ENCODE data around the gene SLC26A6. TPM values are rescaled to one million over a fixed set of nuclear protein-coding genes. Genes with fewer than 3 reads are reported as not detected.

Gene SLC26A6
- polyA plus RNA-seq, 1 of the 3 experiments (the other 2 are of a cell fraction): 31.9 TPM

- TF ChIP-seq, protein P1, sequence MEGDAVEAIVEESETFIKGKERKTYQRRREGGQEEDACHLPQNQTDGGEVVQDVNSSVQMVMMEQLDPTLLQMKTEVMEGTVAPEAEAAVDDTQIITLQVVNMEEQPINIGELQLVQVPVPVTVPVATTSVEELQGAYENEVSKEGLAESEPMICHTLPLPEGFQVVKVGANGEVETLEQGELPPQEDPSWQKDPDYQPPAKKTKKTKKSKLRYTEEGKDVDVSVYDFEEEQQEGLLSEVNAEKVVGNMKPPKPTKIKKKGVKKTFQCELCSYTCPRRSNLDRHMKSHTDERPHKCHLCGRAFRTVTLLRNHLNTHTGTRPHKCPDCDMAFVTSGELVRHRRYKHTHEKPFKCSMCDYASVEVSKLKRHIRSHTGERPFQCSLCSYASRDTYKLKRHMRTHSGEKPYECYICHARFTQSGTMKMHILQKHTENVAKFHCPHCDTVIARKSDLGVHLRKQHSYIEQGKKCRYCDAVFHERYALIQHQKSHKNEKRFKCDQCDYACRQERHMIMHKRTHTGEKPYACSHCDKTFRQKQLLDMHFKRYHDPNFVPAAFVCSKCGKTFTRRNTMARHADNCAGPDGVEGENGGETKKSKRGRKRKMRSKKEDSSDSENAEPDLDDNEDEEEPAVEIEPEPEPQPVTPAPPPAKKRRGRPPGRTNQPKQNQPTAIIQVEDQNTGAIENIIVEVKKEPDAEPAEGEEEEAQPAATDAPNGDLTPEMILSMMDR (IDR thresholded peaks at IDR 0.05): no peak
Measured at GRCh38 chr3:48652923-48653715, 17.9 kb upstream of the SLC26A6 start (continued).

DNA sequence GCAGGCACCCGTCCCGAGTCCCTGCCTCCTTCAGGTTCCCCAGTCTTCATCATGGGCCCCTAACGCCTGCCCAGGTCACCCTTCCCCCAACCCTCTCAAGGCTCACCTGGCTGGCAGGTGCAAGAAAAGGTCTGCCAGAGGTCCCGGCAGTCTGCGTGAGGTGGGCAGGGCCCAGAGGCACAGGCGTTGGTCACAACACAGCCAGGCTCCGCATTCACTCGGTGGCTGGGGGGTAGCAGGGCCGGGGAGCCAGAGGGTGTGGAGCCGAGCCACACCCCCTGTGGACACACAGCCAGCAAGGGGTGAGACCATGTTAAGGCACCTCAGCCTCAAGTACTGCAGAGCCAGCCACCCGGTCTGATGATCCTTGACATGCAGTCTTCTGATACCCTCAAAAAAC lies 16.5 kb upstream of the SLC26A6 start:
- no peaks in the 10 kb centered on the region for H3K9me3 ChIP-seq
- H2AFZ ChIP-seq (ENCODE audit: low read depth): no peak overlapping the region
- no peaks in the 10 kb centered on the region for H4K20me1 ChIP-seq (ENCODE audit: insufficient read depth)
- ChIA-PET CTCF (interaction anchor here (1.8 kb wide), 1 partner anchor 12 kb away, joined by 6 read pairs; no protein-coding TSS in a partner anchor), POLR2A (no interaction called here)
- WGBS (ENCODE audit: low lambda C conversion rate): 65% methylated on average over 2 of the region's 11 CpGs
- no peaks in the 10 kb centered on the region for H3F3A ChIP-seq (replicated peaks; ENCODE audit: insufficient read depth)
- no peak overlapping the region for H3K4me2 ChIP-seq
- no peaks in the 10 kb centered on the region for H3K4me1 ChIP-seq (ENCODE audit: control insufficient read depth in 1 of 2, insufficient read depth in 2 of 2, low read depth in 1 of 2, low read length in 1 of 2)
- H3K4me3 ChIP-seq (ENCODE audit: low read depth in 2 of 2, low read length in 1 of 2): no peak overlapping the region
- peaks cover 0 to 68% of the 10 kb centered on the region in 2 experiments for H3K36me3 ChIP-seq (replicated peaks in 1 of 2; ENCODE audit: control insufficient read depth in 1 of 2, insufficient read depth in 2 of 2, low read length in 1 of 2)
- no peak overlapping the region for H3K27ac ChIP-seq (ENCODE audit: low read depth in 2 of 2, low read length in 1 of 2)
- H3K9me2 ChIP-seq: no peaks in the 10 kb centered on the region
- H3K9ac ChIP-seq: no peak overlapping the region
- no peaks in the 10 kb centered on the region for H3K79me2 ChIP-seq (ENCODE audit: insufficient read depth)
- no peak for DNase-seq
- no peak for TF ChIP-seq GATA2 (CRISPR knock-in tag; IDR thresholded peaks at IDR 0.05)
- no peak for TF ChIP-seq RFX5 (IDR thresholded peaks at IDR 0.05; ENCODE audit: low read length)
- TF ChIP-seq EP300 (IDR thresholded peaks at IDR 0.05; ENCODE audit: borderline replicate concordance in 1 of 2, low read depth in 1 of 2, low read length in 1 of 2): no peak
- TF ChIP-seq, protein P2, sequence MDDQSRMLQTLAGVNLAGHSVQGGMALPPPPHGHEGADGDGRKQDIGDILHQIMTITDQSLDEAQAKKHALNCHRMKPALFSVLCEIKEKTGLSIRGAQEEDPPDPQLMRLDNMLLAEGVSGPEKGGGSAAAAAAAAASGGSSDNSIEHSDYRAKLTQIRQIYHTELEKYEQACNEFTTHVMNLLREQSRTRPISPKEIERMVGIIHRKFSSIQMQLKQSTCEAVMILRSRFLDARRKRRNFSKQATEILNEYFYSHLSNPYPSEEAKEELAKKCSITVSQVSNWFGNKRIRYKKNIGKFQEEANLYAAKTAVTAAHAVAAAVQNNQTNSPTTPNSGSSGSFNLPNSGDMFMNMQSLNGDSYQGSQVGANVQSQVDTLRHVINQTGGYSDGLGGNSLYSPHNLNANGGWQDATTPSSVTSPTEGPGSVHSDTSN (IDR thresholded peaks at IDR 0.05): no peak
- TF ChIP-seq MXI1 (IDR thresholded peaks at IDR 0.05; ENCODE audit: low read depth, low read length): no peak
- no peak for TF ChIP-seq POLR2AphosphoS5 (IDR thresholded peaks at IDR 0.05; ENCODE audit: low read depth, low read length)
- TF ChIP-seq, protein P3, sequence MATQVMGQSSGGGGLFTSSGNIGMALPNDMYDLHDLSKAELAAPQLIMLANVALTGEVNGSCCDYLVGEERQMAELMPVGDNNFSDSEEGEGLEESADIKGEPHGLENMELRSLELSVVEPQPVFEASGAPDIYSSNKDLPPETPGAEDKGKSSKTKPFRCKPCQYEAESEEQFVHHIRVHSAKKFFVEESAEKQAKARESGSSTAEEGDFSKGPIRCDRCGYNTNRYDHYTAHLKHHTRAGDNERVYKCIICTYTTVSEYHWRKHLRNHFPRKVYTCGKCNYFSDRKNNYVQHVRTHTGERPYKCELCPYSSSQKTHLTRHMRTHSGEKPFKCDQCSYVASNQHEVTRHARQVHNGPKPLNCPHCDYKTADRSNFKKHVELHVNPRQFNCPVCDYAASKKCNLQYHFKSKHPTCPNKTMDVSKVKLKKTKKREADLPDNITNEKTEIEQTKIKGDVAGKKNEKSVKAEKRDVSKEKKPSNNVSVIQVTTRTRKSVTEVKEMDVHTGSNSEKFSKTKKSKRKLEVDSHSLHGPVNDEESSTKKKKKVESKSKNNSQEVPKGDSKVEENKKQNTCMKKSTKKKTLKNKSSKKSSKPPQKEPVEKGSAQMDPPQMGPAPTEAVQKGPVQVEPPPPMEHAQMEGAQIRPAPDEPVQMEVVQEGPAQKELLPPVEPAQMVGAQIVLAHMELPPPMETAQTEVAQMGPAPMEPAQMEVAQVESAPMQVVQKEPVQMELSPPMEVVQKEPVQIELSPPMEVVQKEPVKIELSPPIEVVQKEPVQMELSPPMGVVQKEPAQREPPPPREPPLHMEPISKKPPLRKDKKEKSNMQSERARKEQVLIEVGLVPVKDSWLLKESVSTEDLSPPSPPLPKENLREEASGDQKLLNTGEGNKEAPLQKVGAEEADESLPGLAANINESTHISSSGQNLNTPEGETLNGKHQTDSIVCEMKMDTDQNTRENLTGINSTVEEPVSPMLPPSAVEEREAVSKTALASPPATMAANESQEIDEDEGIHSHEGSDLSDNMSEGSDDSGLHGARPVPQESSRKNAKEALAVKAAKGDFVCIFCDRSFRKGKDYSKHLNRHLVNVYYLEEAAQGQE (IDR thresholded peaks at IDR 0.05; ENCODE audit: low read depth, low read length): no peak
- no peak for TF ChIP-seq ELF1 (IDR thresholded peaks at IDR 0.05)
- TF ChIP-seq ZBTB33 (IDR thresholded peaks at IDR 0.05; ENCODE audit: borderline replicate concordance, low read depth): no peak
- no peak for TF ChIP-seq NRF1 (IDR thresholded peaks at IDR 0.05; ENCODE audit: low read depth, low read length)
- no peak for TF ChIP-seq FOSL2 (IDR thresholded peaks at IDR 0.05; ENCODE audit: borderline replicate concordance, low read depth)
- TF ChIP-seq RXRA (IDR thresholded peaks at IDR 0.05; ENCODE audit: borderline replicate concordance, low read depth): no peak
- H3K27me3 ChIP-seq (ENCODE audit: insufficient read depth): no peaks in the 10 kb centered on the region

Measured in SK-N-SH (cell line).